Measurements from ENCODE around the gene MYH10. TPM values are rescaled to one million over a fixed set of nuclear protein-coding genes. Genes with fewer than 3 reads are reported as not detected.

MYH10 gene
- total and polyA plus RNA-seq, 4 donors, result 9.1 to 79.1 (median 25.9) TPM

DNA sequence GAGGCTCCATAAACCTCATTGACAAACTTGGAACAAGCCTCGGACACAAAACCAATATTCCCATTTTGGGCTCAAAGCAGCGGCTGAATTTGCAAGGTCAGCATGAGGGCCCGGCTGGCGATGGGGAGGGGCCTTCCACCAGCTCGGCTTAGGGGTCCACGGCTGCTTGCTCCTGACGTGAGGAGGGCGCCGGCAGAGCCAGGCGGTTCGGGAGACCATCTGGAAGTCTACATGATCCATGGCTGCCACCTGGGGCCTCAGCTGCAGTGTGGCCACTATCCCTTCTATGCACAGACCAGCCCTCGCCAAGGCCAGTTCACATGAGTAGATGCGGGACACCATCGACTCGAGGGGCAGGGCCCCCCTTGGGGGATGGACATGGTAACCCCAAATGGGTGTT, 155.7 kb downstream of the MYH10 start:
- H3K27ac ChIP-seq (ENCODE audit: low read depth in 1 of 2, low read length in 2 of 2), result no peak overlapping the region
- 93% methylated on average over 15 of the region's 15 CpGs for WGBS

DNA sequence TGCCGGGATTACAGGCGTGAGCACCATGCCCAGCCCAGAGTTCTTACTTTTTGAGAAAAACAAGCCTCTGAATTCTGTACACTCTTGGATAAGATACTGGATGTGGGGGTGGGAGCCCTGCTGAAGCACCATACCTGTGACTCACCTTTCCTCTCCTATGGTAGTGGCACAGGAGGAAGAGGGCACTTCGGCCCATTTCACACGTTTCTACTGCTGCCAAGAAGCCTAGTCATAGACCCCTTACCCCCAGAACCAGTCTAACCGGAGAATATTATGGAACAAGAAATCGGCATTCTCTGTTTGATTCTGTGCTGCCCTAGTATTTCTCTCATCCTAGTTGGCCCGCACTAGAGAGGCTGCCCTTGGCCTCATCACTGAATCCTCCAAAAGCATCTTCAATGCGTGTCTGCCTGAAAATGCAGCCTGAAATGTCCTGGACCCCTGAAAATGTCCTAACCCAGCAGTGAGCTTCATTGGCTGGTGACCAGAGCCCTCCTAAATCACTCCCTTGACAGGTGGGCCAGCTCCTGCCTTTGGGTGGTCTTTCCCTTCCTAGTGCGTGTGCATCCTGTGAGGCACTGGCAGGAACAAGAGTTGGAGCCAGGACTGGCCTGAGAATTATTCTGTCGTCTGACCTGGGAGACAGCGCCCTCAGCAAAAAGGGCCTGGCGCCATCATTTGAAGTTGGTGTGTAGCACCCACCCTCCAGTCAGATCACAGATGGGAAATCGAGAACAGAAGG, 156.9 kb downstream of the MYH10 start:
- Histone ChIP-seq H3K27ac (ENCODE audit: low read depth in 1 of 2, low read length in 2 of 2) (no peak overlapping the region), H3K9ac (ENCODE audit: low read depth in 1 of 2, low read length in 2 of 2) (no peak overlapping the region), H3K4me3 (ENCODE audit: low read depth in 1 of 3, low read length in 3 of 3) (no peak overlapping the region), H3K36me3 (ENCODE audit: control insufficient read depth in 4 of 4, insufficient read depth in 3 of 4, low read depth in 1 of 4, low read length in 3 of 4) (peaks cover 5 to 43% (median 32%) of the 10 kb centered on the region in 4 donors), H3K4me1 (ENCODE audit: control insufficient read depth in 4 of 4, insufficient read depth in 4 of 4, low read length in 3 of 4) (peaks cover 7 to 37% (median 28%) of the 10 kb centered on the region in 4 donors), H3K9me3 (ENCODE audit: control insufficient read depth in 4 of 4, low read length in 3 of 4) (no peaks in the 10 kb centered on the region), H3K27me3 (ENCODE audit: control insufficient read depth in 4 of 4, insufficient read depth in 4 of 4, low read length in 3 of 4) (no peaks in the 10 kb centered on the region)
- TF ChIP-seq JUND (IDR thresholded peaks at IDR 0.05) (no peak), EGR1 (IDR thresholded peaks at IDR 0.05; ENCODE audit: low read depth in 2 of 2) (no peak)
- TF ChIP-seq, protein P1, sequence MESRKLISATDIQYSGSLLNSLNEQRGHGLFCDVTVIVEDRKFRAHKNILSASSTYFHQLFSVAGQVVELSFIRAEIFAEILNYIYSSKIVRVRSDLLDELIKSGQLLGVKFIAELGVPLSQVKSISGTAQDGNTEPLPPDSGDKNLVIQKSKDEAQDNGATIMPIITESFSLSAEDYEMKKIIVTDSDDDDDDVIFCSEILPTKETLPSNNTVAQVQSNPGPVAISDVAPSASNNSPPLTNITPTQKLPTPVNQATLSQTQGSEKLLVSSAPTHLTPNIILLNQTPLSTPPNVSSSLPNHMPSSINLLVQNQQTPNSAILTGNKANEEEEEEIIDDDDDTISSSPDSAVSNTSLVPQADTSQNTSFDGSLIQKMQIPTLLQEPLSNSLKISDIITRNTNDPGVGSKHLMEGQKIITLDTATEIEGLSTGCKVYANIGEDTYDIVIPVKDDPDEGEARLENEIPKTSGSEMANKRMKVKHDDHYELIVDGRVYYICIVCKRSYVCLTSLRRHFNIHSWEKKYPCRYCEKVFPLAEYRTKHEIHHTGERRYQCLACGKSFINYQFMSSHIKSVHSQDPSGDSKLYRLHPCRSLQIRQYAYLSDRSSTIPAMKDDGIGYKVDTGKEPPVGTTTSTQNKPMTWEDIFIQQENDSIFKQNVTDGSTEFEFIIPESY (IDR thresholded peaks at IDR 0.05), result no peak
- TF ChIP-seq, protein P2, sequence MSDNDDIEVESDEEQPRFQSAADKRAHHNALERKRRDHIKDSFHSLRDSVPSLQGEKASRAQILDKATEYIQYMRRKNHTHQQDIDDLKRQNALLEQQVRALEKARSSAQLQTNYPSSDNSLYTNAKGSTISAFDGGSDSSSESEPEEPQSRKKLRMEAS (IDR thresholded peaks at IDR 0.05), result no peak
- 97% methylated on average over 13 of the region's 13 CpGs for WGBS
- peak; percentile 22 for DNase-seq (ENCODE audit: low spot score)

More for the DNA sequence above, 155.7 kb downstream of the MYH10 start:
- Histone ChIP-seq H3K9me3 (ENCODE audit: control insufficient read depth in 4 of 4, low read length in 3 of 4) (no peaks in the 10 kb centered on the region), H3K4me3 (ENCODE audit: low read depth in 1 of 3, low read length in 3 of 3) (no peak overlapping the region), H3K4me1 (ENCODE audit: control insufficient read depth in 4 of 4, insufficient read depth in 4 of 4, low read length in 3 of 4) (peaks cover 7 to 34% (median 27%) of the 10 kb centered on the region in 4 donors), H3K9ac (ENCODE audit: low read depth in 1 of 2, low read length in 2 of 2) (no peak overlapping the region), H3K27me3 (ENCODE audit: control insufficient read depth in 4 of 4, insufficient read depth in 4 of 4, low read length in 3 of 4) (no peaks in the 10 kb centered on the region), H3K36me3 (ENCODE audit: control insufficient read depth in 4 of 4, insufficient read depth in 3 of 4, low read depth in 1 of 4, low read length in 3 of 4) (peaks cover 5 to 45% (median 31%) of the 10 kb centered on the region in 4 donors)
- DNase-seq (ENCODE audit: low spot score), result peak; percentile 27
- TF ChIP-seq, protein P3, sequence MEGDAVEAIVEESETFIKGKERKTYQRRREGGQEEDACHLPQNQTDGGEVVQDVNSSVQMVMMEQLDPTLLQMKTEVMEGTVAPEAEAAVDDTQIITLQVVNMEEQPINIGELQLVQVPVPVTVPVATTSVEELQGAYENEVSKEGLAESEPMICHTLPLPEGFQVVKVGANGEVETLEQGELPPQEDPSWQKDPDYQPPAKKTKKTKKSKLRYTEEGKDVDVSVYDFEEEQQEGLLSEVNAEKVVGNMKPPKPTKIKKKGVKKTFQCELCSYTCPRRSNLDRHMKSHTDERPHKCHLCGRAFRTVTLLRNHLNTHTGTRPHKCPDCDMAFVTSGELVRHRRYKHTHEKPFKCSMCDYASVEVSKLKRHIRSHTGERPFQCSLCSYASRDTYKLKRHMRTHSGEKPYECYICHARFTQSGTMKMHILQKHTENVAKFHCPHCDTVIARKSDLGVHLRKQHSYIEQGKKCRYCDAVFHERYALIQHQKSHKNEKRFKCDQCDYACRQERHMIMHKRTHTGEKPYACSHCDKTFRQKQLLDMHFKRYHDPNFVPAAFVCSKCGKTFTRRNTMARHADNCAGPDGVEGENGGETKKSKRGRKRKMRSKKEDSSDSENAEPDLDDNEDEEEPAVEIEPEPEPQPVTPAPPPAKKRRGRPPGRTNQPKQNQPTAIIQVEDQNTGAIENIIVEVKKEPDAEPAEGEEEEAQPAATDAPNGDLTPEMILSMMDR (IDR thresholded peaks at IDR 0.05; ENCODE audit: low read depth, low read length, missing input control), result no peak
- TF ChIP-seq FOXA2 (IDR thresholded peaks at IDR 0.05) (no peak), EGR1 (IDR thresholded peaks at IDR 0.05; ENCODE audit: low read depth in 2 of 2) (no peak), GABPA (IDR thresholded peaks at IDR 0.05 in 1 of 2, conservative IDR thresholded peaks at IDR 0.05 in 1 of 2) (no peak), RAD21 (IDR thresholded peaks at IDR 0.05) (no peak), RXRA (IDR thresholded peaks at IDR 0.05) (no peak), NR2F2 (IDR thresholded peaks at IDR 0.05) (no peak), HNF4G (IDR thresholded peaks at IDR 0.05) (no peak), FOXA1 (IDR thresholded peaks at IDR 0.05) (no peak), JUND (IDR thresholded peaks at IDR 0.05) (no peak)
- TF ChIP-seq, protein P4, sequence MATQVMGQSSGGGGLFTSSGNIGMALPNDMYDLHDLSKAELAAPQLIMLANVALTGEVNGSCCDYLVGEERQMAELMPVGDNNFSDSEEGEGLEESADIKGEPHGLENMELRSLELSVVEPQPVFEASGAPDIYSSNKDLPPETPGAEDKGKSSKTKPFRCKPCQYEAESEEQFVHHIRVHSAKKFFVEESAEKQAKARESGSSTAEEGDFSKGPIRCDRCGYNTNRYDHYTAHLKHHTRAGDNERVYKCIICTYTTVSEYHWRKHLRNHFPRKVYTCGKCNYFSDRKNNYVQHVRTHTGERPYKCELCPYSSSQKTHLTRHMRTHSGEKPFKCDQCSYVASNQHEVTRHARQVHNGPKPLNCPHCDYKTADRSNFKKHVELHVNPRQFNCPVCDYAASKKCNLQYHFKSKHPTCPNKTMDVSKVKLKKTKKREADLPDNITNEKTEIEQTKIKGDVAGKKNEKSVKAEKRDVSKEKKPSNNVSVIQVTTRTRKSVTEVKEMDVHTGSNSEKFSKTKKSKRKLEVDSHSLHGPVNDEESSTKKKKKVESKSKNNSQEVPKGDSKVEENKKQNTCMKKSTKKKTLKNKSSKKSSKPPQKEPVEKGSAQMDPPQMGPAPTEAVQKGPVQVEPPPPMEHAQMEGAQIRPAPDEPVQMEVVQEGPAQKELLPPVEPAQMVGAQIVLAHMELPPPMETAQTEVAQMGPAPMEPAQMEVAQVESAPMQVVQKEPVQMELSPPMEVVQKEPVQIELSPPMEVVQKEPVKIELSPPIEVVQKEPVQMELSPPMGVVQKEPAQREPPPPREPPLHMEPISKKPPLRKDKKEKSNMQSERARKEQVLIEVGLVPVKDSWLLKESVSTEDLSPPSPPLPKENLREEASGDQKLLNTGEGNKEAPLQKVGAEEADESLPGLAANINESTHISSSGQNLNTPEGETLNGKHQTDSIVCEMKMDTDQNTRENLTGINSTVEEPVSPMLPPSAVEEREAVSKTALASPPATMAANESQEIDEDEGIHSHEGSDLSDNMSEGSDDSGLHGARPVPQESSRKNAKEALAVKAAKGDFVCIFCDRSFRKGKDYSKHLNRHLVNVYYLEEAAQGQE (IDR thresholded peaks at IDR 0.05), result no peak
- TF ChIP-seq, protein P1 (IDR thresholded peaks at IDR 0.05), result no peak
- TF ChIP-seq, protein P5, sequence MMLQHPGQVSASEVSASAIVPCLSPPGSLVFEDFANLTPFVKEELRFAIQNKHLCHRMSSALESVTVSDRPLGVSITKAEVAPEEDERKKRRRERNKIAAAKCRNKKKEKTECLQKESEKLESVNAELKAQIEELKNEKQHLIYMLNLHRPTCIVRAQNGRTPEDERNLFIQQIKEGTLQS (IDR thresholded peaks at IDR 0.05), result no peak

Data from liver (tissue), 9 donors.